ENCODE data around the gene TMEM14A.
"Not testable (repeated sequence)": the region's sequence is repeated elsewhere in the genome, so short reads cannot be mapped to it uniquely, and the experiment has no call there.

DNA sequence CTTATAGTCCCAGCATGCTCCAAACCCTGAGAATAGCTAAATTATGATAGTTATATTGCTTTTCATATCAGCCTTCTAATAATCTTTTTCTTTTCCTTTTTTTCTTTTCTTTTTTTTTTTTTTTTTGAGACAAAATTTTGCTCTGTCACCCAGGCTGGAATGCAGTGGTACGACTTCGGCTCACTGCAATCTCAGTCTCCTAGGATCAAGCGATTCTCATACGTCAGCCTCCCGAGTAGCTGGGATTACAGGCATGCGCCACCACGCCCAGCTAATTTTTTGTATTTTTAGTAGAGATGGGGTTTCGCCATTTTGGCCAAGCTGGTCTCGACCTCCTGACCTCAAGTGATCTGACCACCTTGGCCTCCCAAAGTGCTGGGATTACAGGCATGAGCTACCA, 43.8 kb downstream of the TMEM14A start:
- TF ChIP-seq, protein P1, sequence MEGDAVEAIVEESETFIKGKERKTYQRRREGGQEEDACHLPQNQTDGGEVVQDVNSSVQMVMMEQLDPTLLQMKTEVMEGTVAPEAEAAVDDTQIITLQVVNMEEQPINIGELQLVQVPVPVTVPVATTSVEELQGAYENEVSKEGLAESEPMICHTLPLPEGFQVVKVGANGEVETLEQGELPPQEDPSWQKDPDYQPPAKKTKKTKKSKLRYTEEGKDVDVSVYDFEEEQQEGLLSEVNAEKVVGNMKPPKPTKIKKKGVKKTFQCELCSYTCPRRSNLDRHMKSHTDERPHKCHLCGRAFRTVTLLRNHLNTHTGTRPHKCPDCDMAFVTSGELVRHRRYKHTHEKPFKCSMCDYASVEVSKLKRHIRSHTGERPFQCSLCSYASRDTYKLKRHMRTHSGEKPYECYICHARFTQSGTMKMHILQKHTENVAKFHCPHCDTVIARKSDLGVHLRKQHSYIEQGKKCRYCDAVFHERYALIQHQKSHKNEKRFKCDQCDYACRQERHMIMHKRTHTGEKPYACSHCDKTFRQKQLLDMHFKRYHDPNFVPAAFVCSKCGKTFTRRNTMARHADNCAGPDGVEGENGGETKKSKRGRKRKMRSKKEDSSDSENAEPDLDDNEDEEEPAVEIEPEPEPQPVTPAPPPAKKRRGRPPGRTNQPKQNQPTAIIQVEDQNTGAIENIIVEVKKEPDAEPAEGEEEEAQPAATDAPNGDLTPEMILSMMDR (IDR thresholded peaks at IDR 0.05; ENCODE audit: low read length): not testable (repeated sequence)
- TF ChIP-seq EZH2 (IDR thresholded peaks at IDR 0.05; ENCODE audit: borderline replicate concordance, low read length): not testable (repeated sequence)
